ENCODE results near the gene HMCN2. TPM values are rescaled to one million over a fixed set of nuclear protein-coding genes. Genes with fewer than 3 reads are reported as not detected.

Gene HMCN2
- total and polyA plus RNA-seq, 2 of the 4 experiments (the other 2 are of a cell fraction): 0.02 TPM; not detected in 1

DNA sequence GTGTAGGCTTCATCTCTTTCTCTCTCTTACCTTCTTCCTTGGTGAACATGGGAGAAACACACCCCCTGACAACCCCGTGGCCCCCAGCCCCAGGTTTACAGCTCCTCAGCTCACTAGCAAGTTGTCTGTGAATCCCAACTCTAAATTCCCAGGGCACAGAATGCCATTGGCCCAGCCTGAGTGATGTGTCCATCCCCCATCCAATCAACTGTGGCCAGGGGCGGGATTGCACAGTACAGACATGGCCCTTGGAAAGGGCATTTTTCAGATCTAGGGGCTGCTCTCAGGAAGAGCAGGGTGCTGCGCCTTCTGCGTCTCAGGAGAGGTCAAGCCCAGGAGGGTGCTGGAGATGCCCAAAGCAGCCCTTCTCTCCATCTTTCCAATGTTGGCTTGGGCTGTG lies 131.0 kb downstream of the HMCN2 start:
- in situ Hi-C loops (cut with MboI; ENCODE audit: low sequenced_read_pairs): no loop called here
- no peak overlapping the region for H2BK15ac ChIP-seq (ENCODE audit: low read depth, low read length)
- ATAC-seq (ENCODE audit: low read depth): no peak
- no peak overlapping the region for H3K23ac ChIP-seq (ENCODE audit: low read depth, low read length)
- dilution Hi-C loops (cut with HindIII; ENCODE audit: low sequenced_read_pairs, unreplicated experiment): no loop called here
- no TSS peak for BruUV-seq (replicated peaks)
- no peaks in the 10 kb centered on the region for H3K4me1 ChIP-seq (ENCODE audit: control insufficient read depth, insufficient read depth, low read length)
- no peak overlapping the region for H4K8ac ChIP-seq (ENCODE audit: low read depth in 2 of 2, low read length in 2 of 2)
- H4K91ac ChIP-seq (ENCODE audit: insufficient read depth, low read depth, low read length): no peak overlapping the region
- no peak overlapping the region for H2AK5ac ChIP-seq (ENCODE audit: low read depth, low read length)
- H3K27me3 ChIP-seq (ENCODE audit: control insufficient read depth, insufficient read depth, low read length): peaks cover 26% of the 10 kb centered on the region; the same call in 1 of the 2 replicates
- WGBS, 2 experiments (ENCODE audit: extremely low coverage in 2 of 2, insufficient read length in 1 of 2): 67% methylated on average over 1 of the region's 4 CpGs; no CpG with 5 or more reads in 1 of the 2 experiments
- H2BK120ac ChIP-seq (ENCODE audit: low read depth, low read length): no peak overlapping the region
- H4K5ac ChIP-seq (ENCODE audit: low read depth, low read length): no peak overlapping the region
- H2AFZ ChIP-seq (replicated peaks; ENCODE audit: low read length, poor library complexity): no peak overlapping the region
- H3K4ac ChIP-seq (ENCODE audit: low read depth, low read length): no peak overlapping the region
- no peaks in the 10 kb centered on the region; the same call in 1 of the 2 replicates for H4K20me1 ChIP-seq (ENCODE audit: insufficient read depth, low read length)
- CTCF ChIA-PET: no interaction called here
- H3K36me3 ChIP-seq (ENCODE audit: control insufficient read depth, insufficient read depth, low read length): no peaks in the 10 kb centered on the region
- no peak overlapping the region for H2AK9ac ChIP-seq (replicated peaks; ENCODE audit: low read depth, low read length, poor library complexity)
- no peaks in the 10 kb centered on the region for H3K79me1 ChIP-seq (ENCODE audit: low read depth in 1 of 2, low read length in 2 of 2)
- no peak for DNase-seq
- peaks cover 2% of the 10 kb centered on the region; the same call in 1 of the 2 replicates for H3K9me3 ChIP-seq (ENCODE audit: control insufficient read depth, insufficient read depth, low read length)
- no peak overlapping the region for H3K4me2 ChIP-seq (ENCODE audit: low read depth, low read length)
- intact Hi-C loops (cut with micrococcal nuclease): no loop called here
- H3K9me1 ChIP-seq (ENCODE audit: insufficient read depth, low read length): no peaks in the 10 kb centered on the region
- no peak overlapping the region for H3K56ac ChIP-seq (ENCODE audit: extremely low read depth, insufficient read depth, low read length)
- H3K18ac ChIP-seq (ENCODE audit: low read depth, low read length): no peak overlapping the region
- no peak for TF ChIP-seq MAFK (IDR thresholded peaks at IDR 0.05; ENCODE audit: low read depth, low read length)
- H3K27ac ChIP-seq (ENCODE audit: insufficient read depth, low read length): no peak overlapping the region
- H2BK20ac ChIP-seq (ENCODE audit: low read depth, low read length): no peak overlapping the region
- POLR2A ChIA-PET (ENCODE audit: unreplicated experiment): no interaction called here
- no peak overlapping the region for H3K4me3 ChIP-seq (ENCODE audit: insufficient read depth, low read depth, low read length)
- no peak overlapping the region for H3K9ac ChIP-seq (ENCODE audit: low read depth, low read length)
- H3K14ac ChIP-seq (replicated peaks; ENCODE audit: low read depth, low read length): no peak overlapping the region
- no peak overlapping the region for H2BK5ac ChIP-seq (ENCODE audit: low read depth, low read length, poor library complexity, severe bottlenecking)
